NCI-H1436 (cell line): Measurements from ENCODE around the gene PGLYRP2.

ENCODE experiments used
- DNase-seq: peaks from one replicate; lab custom pipeline; 2025; lab: John Stamatoyannopoulos, UW

PGLYRP2 gene

DNA sequence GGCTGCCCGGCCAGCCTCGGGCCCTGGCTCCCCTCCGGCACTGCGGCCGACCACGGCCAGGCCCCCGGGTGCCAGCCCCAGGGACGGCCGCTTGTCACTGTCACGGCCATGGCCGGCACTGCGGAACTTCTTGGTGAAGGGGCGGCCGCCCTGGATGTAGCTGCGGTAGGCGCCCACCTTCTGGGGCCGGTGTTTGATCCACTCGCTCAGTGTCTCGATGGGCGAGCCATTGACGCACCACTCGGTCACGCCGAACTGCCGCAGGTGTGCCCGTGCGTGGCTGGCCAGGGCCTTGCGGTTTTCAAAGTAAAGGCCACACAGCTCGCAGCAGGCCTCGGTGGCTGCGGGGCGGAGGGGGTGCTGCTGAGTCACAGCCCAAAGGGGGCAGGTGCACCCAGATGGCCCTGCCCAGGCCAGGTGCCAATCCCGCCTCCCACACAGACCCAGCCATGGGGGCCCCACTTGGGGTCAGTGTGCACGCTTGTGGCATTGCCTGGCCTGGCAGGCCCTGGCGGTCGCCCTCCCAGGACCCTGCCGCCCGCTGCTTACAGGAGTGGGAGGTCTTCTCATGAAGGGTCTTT is 54.5 kb downstream of the PGLYRP2 start:
- no peak for DNase-seq

DNA sequence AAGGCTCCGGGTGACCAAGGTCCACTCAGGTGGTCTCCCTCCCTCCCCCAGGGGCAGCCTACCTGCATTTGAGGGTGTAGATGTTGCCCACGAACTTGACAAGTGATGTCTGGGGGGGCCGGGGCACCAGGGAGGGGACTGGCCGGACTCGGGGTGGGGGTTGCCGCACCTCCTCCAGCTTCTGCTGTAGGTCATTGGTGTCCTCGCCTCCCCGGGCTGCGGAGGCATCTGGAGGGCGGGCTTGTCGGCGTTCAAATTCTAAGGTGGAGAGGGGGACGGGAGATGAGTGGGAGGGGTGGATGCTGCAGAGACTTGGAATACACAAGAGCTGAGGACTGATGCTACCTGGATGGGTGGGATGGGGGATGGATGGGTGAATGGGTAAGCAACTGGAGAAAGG is 55.2 kb downstream of the PGLYRP2 start:
- DNase-seq, result no peak

DNA sequence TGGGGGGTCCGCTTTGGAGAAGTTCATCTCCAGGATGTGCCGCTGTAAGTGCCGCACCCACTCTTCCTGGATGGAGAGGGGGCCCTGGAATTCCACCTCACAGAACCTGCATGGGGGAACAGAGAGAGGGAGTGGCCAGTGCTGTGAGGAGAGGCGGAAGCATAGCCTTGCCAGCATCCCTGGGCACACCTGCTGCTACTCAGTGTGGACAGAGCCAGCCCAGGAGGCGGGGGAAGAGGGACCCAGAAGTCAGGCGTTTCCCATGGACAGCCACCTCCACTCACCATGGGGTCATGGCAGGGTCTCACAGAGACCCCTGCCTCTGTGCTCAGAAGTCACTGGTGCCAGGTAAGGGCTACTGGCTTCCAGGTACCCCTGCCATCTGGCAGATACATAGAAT is 56.2 kb downstream of the PGLYRP2 start:
- DNase-seq, result no peak

DNA sequence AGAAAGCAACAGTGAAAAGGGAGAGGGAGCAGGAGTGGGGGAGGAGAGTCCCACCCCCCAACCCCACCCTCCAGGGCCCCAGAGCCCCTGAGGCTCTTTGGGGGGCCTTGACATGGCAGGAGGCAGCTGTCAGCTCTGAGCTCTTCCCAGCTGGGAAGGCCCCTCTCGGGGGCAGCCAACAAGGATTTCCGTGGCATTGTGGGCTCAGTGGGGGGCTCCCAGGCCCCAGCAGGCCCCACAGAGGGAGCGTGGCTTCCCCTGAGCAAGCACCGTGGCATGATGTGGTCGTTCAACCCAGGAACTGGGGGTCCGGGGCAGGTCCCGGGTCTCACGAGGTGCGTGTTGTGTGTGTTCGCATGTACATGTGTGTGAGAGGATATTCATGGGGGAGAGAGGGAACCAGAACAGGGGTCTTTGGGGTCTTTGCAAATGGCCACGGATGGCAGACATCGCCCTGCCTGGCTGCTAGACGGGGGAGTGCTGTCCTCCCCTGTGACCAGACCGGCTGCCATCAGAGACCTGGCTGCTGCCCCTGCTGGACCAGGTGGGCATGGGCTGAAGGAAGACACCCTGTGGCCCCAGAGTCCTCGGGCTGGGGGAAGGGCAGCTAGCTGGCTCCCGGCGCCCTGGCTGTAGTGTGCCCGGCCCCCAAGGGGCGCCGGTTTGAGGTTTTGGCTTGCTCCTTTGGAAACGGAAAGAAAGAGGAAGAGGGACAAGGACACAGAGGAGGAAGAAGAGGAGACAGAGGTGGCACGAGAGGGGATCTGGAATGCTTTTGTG is 56.8 kb downstream of the PGLYRP2 start:
- DNase-seq, result no peak

DNA sequence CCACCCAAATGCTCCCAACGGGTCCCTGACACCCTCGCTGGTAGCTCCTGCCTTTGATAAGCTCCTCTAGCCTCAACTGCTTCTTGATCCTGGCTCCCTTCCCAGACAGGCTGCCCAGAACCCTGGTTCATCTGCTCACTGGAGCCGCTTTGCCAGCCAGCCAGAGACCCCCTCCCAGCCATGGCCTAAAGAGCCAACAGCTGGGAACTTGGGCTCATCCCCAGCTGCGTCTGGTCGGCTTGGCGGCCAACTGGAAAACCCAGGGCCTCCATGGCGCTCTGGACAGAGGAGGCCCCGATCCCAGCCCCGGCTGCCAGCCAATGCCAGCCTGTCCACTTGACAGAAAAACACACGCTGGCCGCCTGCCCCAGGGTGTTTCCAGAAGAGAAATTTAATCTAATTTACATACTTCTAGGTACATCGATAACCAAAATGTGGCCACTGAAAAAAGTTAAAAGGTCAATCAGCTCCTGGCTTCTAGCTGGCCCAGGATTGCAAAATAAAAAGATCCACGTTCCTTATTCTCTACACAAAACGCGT is 57.5 kb downstream of the PGLYRP2 start:
- no peak for DNase-seq

DNA sequence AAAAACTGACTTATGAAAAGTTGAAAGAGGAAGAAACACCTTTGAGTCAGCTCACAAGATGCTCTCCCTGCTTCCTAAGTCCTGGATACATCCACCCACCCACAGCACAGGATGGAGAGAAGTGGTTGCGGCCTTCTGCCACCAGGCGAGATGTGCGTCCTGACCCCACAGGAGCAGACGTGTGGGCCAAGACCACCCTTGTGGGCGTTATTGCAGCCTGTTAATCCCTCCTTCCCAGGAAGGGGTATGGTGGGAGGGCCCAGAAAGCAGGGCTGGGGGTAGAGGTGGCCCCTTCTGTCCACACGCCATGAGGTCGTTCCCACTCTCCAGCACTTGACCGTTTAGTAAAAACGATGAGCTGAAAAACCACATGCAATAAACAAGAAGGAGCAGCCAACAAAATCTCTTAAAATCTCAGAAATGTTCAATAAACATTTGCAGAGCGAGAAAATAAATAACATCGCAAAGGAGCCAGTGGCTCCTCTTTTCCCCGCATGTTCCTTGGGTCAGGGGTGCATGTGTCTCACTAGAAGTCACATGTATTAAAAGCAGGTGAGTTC is 58.1 kb downstream of the PGLYRP2 start:
- no peak for DNase-seq

DNA sequence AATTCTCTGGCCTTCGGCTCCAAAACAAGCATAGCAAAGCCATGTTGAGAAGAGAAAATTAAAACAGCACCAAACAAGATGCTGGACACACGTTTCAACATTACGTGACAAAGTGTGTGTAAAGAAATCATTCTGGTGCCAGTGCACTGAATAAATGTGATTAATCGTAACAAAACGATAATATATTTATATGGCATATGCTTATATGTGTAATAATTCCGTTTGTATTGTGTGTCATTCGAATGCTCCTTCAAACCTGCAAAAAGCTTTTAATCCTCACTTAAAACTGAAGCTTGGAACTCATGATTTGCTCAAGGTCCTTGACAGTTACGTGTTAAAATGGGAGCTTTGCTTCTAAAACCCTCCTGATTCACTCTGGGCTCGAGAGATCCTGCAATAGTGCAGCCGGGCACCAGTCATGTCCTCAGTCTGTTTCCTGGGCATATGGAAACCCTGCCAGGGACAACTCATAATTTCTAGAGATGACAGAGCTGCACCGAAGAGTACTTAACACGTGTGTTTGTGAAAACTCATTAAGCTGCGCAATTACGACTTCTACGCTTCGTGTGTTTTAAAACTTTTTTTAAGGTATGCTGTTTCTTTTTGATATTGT is 59.8 kb downstream of the PGLYRP2 start:
- DNase-seq, result no peak
